ENCODE results near the gene ESCO1. TPM values are rescaled to one million over a fixed set of nuclear protein-coding genes. Genes with fewer than 3 reads are reported as not detected.

The ESCO1 gene
- total and polyA plus RNA-seq, 7 donors, result 9.9 to 26.7 (median 13.4) TPM

GRCh38 chr18:21550510-21550970 is 50.0 kb downstream of the ESCO1 start:
- 84 to 91% (median 89%) methylated on average over 11 of the region's 11 CpGs for WGBS, 3 donors
- no peak for DNase-seq
- H3K9me3 ChIP-seq, result no peaks in the 10 kb centered on the region
- peaks cover 0 to 78% of the 10 kb centered on the region in 2 donors for H3K36me3 ChIP-seq (ENCODE audit: insufficient read depth in 1 of 2, low read depth in 1 of 2)
- no peak overlapping the region for H3K27ac ChIP-seq
- no peak overlapping the region for H3K4me3 ChIP-seq
- TF ChIP-seq, protein P1, sequence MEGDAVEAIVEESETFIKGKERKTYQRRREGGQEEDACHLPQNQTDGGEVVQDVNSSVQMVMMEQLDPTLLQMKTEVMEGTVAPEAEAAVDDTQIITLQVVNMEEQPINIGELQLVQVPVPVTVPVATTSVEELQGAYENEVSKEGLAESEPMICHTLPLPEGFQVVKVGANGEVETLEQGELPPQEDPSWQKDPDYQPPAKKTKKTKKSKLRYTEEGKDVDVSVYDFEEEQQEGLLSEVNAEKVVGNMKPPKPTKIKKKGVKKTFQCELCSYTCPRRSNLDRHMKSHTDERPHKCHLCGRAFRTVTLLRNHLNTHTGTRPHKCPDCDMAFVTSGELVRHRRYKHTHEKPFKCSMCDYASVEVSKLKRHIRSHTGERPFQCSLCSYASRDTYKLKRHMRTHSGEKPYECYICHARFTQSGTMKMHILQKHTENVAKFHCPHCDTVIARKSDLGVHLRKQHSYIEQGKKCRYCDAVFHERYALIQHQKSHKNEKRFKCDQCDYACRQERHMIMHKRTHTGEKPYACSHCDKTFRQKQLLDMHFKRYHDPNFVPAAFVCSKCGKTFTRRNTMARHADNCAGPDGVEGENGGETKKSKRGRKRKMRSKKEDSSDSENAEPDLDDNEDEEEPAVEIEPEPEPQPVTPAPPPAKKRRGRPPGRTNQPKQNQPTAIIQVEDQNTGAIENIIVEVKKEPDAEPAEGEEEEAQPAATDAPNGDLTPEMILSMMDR (IDR thresholded peaks at IDR 0.05), result no peak
- no peaks in the 10 kb centered on the region for H3K4me1 ChIP-seq
- no peaks in the 10 kb centered on the region for H3K27me3 ChIP-seq (ENCODE audit: insufficient read depth in 3 of 3, low read length in 2 of 3)
- intact Hi-C loops (cut with DNase I), result no loop called here
- ATAC-seq, result no peak

DNA sequence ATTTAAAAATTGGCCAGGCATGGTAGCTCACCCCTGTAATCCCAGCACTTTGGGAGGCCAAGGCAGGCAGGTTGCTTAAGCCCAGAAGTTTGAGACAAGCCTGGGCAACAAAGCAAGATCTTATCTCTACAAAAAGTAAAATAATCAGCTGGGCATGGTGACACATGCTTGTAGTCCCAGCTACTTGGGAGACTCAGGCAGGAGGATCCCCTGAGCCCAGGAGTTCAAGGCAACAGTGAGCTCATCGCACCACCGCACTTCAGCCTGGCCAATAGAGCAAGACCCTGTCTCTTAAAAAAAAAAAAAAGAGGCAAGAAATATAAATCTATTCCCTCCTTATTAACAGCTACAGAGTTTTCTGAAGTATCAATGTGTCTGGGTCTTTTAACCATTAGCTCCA is 51.9 kb downstream of the ESCO1 start:
- no peak overlapping the region for H3K27ac ChIP-seq
- TF ChIP-seq, protein P1 (IDR thresholded peaks at IDR 0.05), result no peak
- intact Hi-C loops (cut with DNase I), result no loop called here
- peaks cover 0 to 73% of the 10 kb centered on the region in 2 donors for H3K36me3 ChIP-seq (ENCODE audit: insufficient read depth in 1 of 2, low read depth in 1 of 2)
- no peaks in the 10 kb centered on the region for H3K9me3 ChIP-seq
- H3K27me3 ChIP-seq (ENCODE audit: insufficient read depth in 3 of 3, low read length in 2 of 3), result no peaks in the 10 kb centered on the region
- ATAC-seq (no peak), DNase-seq (no peak)
- no peak overlapping the region for H3K4me3 ChIP-seq
- 97 to 100% (median 97%) methylated on average over 2 of the region's 2 CpGs for WGBS, 3 donors
- no peaks in the 10 kb centered on the region for H3K4me1 ChIP-seq

GRCh38 chr18:21546423-21546822 is 54.1 kb downstream of the ESCO1 start:
- DNase-seq (no peak), ATAC-seq (no peak)
- TF ChIP-seq, protein P1 (IDR thresholded peaks at IDR 0.05), result no peak
- H3K4me3 ChIP-seq, result no peak overlapping the region
- H3K27ac ChIP-seq, result no peak overlapping the region
- WGBS, 3 donors, result 92 to 95% (median 95%) methylated on average over 5 of the region's 5 CpGs
- no peaks in the 10 kb centered on the region for H3K9me3 ChIP-seq
- H3K27me3 ChIP-seq (ENCODE audit: insufficient read depth in 3 of 3, low read length in 2 of 3), result no peaks in the 10 kb centered on the region
- H3K4me1 ChIP-seq, result no peaks in the 10 kb centered on the region
- intact Hi-C loops (cut with DNase I), result no loop called here
- peaks cover 0 to 64% of the 10 kb centered on the region in 2 donors for H3K36me3 ChIP-seq (ENCODE audit: insufficient read depth in 1 of 2, low read depth in 1 of 2)

- peaks cover 5 to 88% of the 10 kb centered on the region in 2 donors for H3K36me3 ChIP-seq (ENCODE audit: insufficient read depth in 1 of 2, low read depth in 1 of 2)
- no peak for ATAC-seq
- no peak overlapping the region for H3K4me3 ChIP-seq
- no peaks in the 10 kb centered on the region for H3K27me3 ChIP-seq (ENCODE audit: insufficient read depth in 3 of 3, low read length in 2 of 3)
- H3K9me3 ChIP-seq, result no peaks in the 10 kb centered on the region
- WGBS, 3 donors, result 88 to 96% (median 91%) methylated on average over 3 of the region's 3 CpGs
- H3K27ac ChIP-seq, result no peak overlapping the region
- TF ChIP-seq, protein P1 (IDR thresholded peaks at IDR 0.05), result no peak
- no peaks in the 10 kb centered on the region for H3K4me1 ChIP-seq
- intact Hi-C loops (cut with DNase I), result loop anchor here in 1 of 2 donors (5.0 kb wide), 2 partner anchors 36 to 49 kb away; no protein-coding TSS in a partner anchor
- DNase-seq, result no peak
Observed at GRCh38 chr18:21538230-21538629, 62.3 kb downstream of the ESCO1 start.

DNA sequence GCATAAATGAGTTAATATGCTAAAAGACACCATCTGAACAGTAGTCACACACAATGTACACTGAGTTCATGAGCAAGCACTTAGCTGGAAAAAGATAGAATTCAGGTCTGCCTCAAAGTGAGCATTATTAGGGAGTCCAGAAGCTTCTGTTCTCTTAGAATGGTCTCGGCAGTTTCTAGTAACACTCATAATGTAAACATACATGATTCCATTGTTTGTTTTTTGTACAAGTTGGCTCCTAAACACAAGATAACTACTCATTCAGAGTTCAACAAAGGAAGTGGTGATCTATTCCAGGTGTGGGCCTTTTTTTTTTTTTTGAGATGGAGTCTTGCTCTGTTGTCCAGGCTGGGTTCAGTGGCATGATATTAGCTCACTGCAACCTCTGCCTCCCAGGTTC is 66.2 kb downstream of the ESCO1 start:
- WGBS, 3 donors, result 96 to 97% (median 97%) methylated on average over 1 of the region's 1 CpG
- Histone ChIP-seq H3K4me3 (no peak overlapping the region), H3K9me3 (no peaks in the 10 kb centered on the region), H3K36me3 (ENCODE audit: insufficient read depth in 1 of 2, low read depth in 1 of 2) (peaks cover 5 to 99% of the 10 kb centered on the region in 2 donors), H3K27me3 (ENCODE audit: insufficient read depth in 3 of 3, low read length in 2 of 3) (no peaks in the 10 kb centered on the region), H3K27ac (no peak overlapping the region), H3K4me1 (no peaks in the 10 kb centered on the region)
- TF ChIP-seq, protein P1 (IDR thresholded peaks at IDR 0.05), result no peak
- DNase-seq (no peak), ATAC-seq (no peak)
- intact Hi-C loops (cut with DNase I), result no loop called here
